ENCODE measurements around the gene OSCP1. TPM values are rescaled to one million over a fixed set of nuclear protein-coding genes. Genes with fewer than 3 reads are reported as not detected.

OSCP1 gene
- total and polyA plus RNA-seq, 2 experiments from 2014 or later, result 6.9 to 10.2 TPM

- Histone ChIP-seq H3K4me2 (ENCODE audit: unreplicated experiment) (no peak overlapping the region), H4K20me1 (ENCODE audit: insufficient read depth) (no peaks in the 10 kb centered on the region), H3K9me3 (ENCODE audit: low read depth) (no peaks in the 10 kb centered on the region), H3K4me1 (ENCODE audit: insufficient read depth) (no peaks in the 10 kb centered on the region), H3K27me3 (replicated peaks; ENCODE audit: insufficient read depth) (no peaks in the 10 kb centered on the region), H2AFZ (no peak overlapping the region), H3K36me3 (ENCODE audit: low read depth) (no peaks in the 10 kb centered on the region), H3F3A (ENCODE audit: insufficient read depth) (peaks cover 10% of the 10 kb centered on the region; the same call in 1 of the 2 replicates), H3K9ac (no peak overlapping the region), H3K4me3 (no peak overlapping the region), H3K79me2 (ENCODE audit: insufficient read depth) (no peaks in the 10 kb centered on the region), H3K27ac (no peak overlapping the region), H3K9me2 (ENCODE audit: insufficient read depth) (no peaks in the 10 kb centered on the region)
- TF ChIP-seq EZH2 (IDR thresholded peaks at IDR 0.05; ENCODE audit: insufficient read depth, poor library complexity, severe bottlenecking) (no peak), EZH2phosphoT487 (IDR thresholded peaks at IDR 0.05; ENCODE audit: insufficient read depth, low read depth) (no peak)
- DNase-seq, result no peak
- in situ Hi-C loops (cut with MboI), result no loop called here
Measured at GRCh38 chr1:36447450-36447849, 2.8 kb downstream of the OSCP1 start.

- Histone ChIP-seq H2AFZ (no peak overlapping the region), H3K36me3 (ENCODE audit: low read depth) (no peaks in the 10 kb centered on the region), H3K79me2 (ENCODE audit: insufficient read depth) (no peaks in the 10 kb centered on the region), H3K27me3 (replicated peaks; ENCODE audit: insufficient read depth) (no peaks in the 10 kb centered on the region), H3K27ac (no peak overlapping the region), H3K4me3 (no peak overlapping the region), H3K4me1 (ENCODE audit: insufficient read depth) (no peaks in the 10 kb centered on the region), H3K9me3 (ENCODE audit: low read depth) (no peaks in the 10 kb centered on the region), H4K20me1 (ENCODE audit: insufficient read depth) (no peaks in the 10 kb centered on the region), H3K9ac (no peak overlapping the region), H3K9me2 (ENCODE audit: insufficient read depth) (no peaks in the 10 kb centered on the region), H3F3A (ENCODE audit: insufficient read depth) (peaks cover 12% of the 10 kb centered on the region; the same call in 1 of the 2 replicates), H3K4me2 (ENCODE audit: unreplicated experiment) (no peak overlapping the region)
- in situ Hi-C loops (cut with MboI), result no loop called here
- TF ChIP-seq EZH2phosphoT487 (IDR thresholded peaks at IDR 0.05; ENCODE audit: insufficient read depth, low read depth) (no peak), EZH2 (IDR thresholded peaks at IDR 0.05; ENCODE audit: insufficient read depth, poor library complexity, severe bottlenecking) (no peak)
- WGBS, 2 experiments (ENCODE audit: low coverage in 1 of 2, low lambda C conversion rate in 2 of 2, missing lambda C conversion rate in 2 of 2), result 61% methylated on average over 5 of the region's 5 CpGs
- no peak for DNase-seq
Measured at GRCh38 chr1:36446746-36447145, 3.5 kb downstream of the OSCP1 start.

- Histone ChIP-seq H3F3A (ENCODE audit: insufficient read depth) (peaks cover 7% of the 10 kb centered on the region; the same call in 1 of the 2 replicates), H3K9me3 (ENCODE audit: low read depth) (no peaks in the 10 kb centered on the region), H3K4me3 (no peak overlapping the region), H3K9ac (no peak overlapping the region), H3K4me1 (ENCODE audit: insufficient read depth) (no peaks in the 10 kb centered on the region), H3K36me3 (ENCODE audit: low read depth) (no peaks in the 10 kb centered on the region), H2AFZ (no peak overlapping the region), H3K9me2 (ENCODE audit: insufficient read depth) (no peaks in the 10 kb centered on the region), H3K4me2 (ENCODE audit: unreplicated experiment) (no peak overlapping the region), H3K79me2 (ENCODE audit: insufficient read depth) (no peaks in the 10 kb centered on the region), H4K20me1 (ENCODE audit: insufficient read depth) (no peaks in the 10 kb centered on the region), H3K27ac (no peak overlapping the region), H3K27me3 (replicated peaks; ENCODE audit: insufficient read depth) (no peaks in the 10 kb centered on the region)
- no peak for DNase-seq
- 66 to 69% methylated on average over 8 of the region's 8 CpGs for WGBS, 2 experiments (ENCODE audit: low coverage in 1 of 2, low lambda C conversion rate in 2 of 2, missing lambda C conversion rate in 2 of 2)
- in situ Hi-C loops (cut with MboI), result no loop called here
- TF ChIP-seq EZH2 (IDR thresholded peaks at IDR 0.05; ENCODE audit: insufficient read depth, poor library complexity, severe bottlenecking) (no peak), EZH2phosphoT487 (IDR thresholded peaks at IDR 0.05; ENCODE audit: insufficient read depth, low read depth) (no peak)
Measured at GRCh38 chr1:36446271-36446670, 4.0 kb downstream of the OSCP1 start.

GRCh38 chr1:36443297-36443696, 7.0 kb downstream of the OSCP1 start:
- Histone ChIP-seq H3K79me2 (ENCODE audit: insufficient read depth) (no peaks in the 10 kb centered on the region), H4K20me1 (ENCODE audit: insufficient read depth) (no peaks in the 10 kb centered on the region), H3K4me1 (ENCODE audit: insufficient read depth) (no peaks in the 10 kb centered on the region), H3K4me2 (ENCODE audit: unreplicated experiment) (no peak overlapping the region), H2AFZ (no peak overlapping the region), H3F3A (ENCODE audit: insufficient read depth) (peaks cover 4% of the 10 kb centered on the region; the same call in 1 of the 2 replicates), H3K9me3 (ENCODE audit: low read depth) (no peaks in the 10 kb centered on the region), H3K36me3 (ENCODE audit: low read depth) (no peaks in the 10 kb centered on the region), H3K4me3 (no peak overlapping the region), H3K27me3 (replicated peaks; ENCODE audit: insufficient read depth) (no peaks in the 10 kb centered on the region), H3K9me2 (ENCODE audit: insufficient read depth) (no peaks in the 10 kb centered on the region), H3K9ac (no peak overlapping the region), H3K27ac (no peak overlapping the region)
- 71 to 74% methylated on average over 2 of the region's 2 CpGs for WGBS, 2 experiments (ENCODE audit: low coverage in 1 of 2, low lambda C conversion rate in 2 of 2, missing lambda C conversion rate in 2 of 2)
- DNase-seq, result no peak
- in situ Hi-C loops (cut with MboI), result no loop called here
- no peak for TF ChIP-seq EZH2phosphoT487 (IDR thresholded peaks at IDR 0.05; ENCODE audit: insufficient read depth, low read depth)

GRCh38 chr1:36442337-36442736, 7.9 kb downstream of the OSCP1 start:
- H3K27ac ChIP-seq, result no peak overlapping the region
- no peak overlapping the region for H3K9ac ChIP-seq
- H3K27me3 ChIP-seq (replicated peaks; ENCODE audit: insufficient read depth), result no peaks in the 10 kb centered on the region
- H3K9me3 ChIP-seq (ENCODE audit: low read depth), result no peaks in the 10 kb centered on the region
- TF ChIP-seq EZH2phosphoT487 (IDR thresholded peaks at IDR 0.05; ENCODE audit: insufficient read depth, low read depth) (no peak), EZH2 (IDR thresholded peaks at IDR 0.05; ENCODE audit: insufficient read depth, poor library complexity, severe bottlenecking) (no peak)
- in situ Hi-C loops (cut with MboI), result no loop called here
- no peaks in the 10 kb centered on the region for H3K9me2 ChIP-seq (ENCODE audit: insufficient read depth)
- 90 to 96% methylated on average over 3 of the region's 3 CpGs for WGBS, 2 experiments (ENCODE audit: low coverage in 1 of 2, low lambda C conversion rate in 2 of 2, missing lambda C conversion rate in 2 of 2)
- H4K20me1 ChIP-seq (ENCODE audit: insufficient read depth), result no peaks in the 10 kb centered on the region
- no peaks in the 10 kb centered on the region for H3K79me2 ChIP-seq (ENCODE audit: insufficient read depth)
- H3K4me2 ChIP-seq (ENCODE audit: unreplicated experiment), result no peak overlapping the region
- H2AFZ ChIP-seq, result no peak overlapping the region
- no peak overlapping the region for H3K4me3 ChIP-seq
- no peak for DNase-seq
- peaks cover 4% of the 10 kb centered on the region; the same call in 1 of the 2 replicates for H3F3A ChIP-seq (ENCODE audit: insufficient read depth)
- no peaks in the 10 kb centered on the region for H3K4me1 ChIP-seq (ENCODE audit: insufficient read depth)
- H3K36me3 ChIP-seq (ENCODE audit: low read depth), result no peaks in the 10 kb centered on the region
